NCI-H345 (cell line): ENCODE results near the gene ASZ1.

ENCODE experiments used
- DNase-seq: peaks from one replicate; lab custom pipeline; 2025; lab: John Stamatoyannopoulos, UW

ASZ1 gene

DNA sequence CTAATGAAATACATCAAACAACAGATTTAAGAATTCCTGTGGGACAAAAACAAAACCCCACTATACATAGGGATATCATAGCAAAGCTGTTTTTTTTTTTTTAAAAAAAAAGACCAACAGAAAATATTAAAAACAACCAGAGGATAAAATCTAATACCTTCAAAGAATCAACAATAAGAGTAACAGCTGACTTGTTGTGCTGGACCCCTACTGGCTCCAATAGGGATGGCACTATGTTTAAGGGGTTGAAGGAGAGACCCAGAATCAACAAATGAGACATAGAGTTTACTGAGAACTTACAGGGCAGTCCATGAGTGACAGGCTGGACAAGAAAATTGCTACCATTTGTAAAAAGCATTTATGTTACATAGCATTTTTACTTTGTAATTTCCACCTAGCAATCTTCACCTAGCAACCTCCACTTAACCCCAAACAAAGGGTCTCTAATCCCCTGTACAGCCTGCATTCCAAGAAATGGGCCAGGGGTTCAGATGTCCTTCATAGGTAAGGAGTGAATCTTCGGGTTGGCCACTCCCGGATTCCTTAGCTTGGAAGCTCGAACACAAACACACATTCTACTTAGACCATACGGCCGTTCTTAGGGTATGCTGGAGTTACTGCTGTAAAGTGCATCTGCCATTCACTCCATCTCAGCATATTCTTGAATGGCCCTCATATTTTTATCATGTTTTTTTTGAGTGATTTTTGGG is 25.8 kb downstream of the ASZ1 start:
- no peak for DNase-seq

- DNase-seq = peak; percentile 9
Measured at GRCh38 chr7:117399820-117400422, 27.4 kb downstream of the ASZ1 start.

GRCh38 chr7:117395743-117396142 is 31.6 kb downstream of the ASZ1 start:
- no peak for DNase-seq

DNA sequence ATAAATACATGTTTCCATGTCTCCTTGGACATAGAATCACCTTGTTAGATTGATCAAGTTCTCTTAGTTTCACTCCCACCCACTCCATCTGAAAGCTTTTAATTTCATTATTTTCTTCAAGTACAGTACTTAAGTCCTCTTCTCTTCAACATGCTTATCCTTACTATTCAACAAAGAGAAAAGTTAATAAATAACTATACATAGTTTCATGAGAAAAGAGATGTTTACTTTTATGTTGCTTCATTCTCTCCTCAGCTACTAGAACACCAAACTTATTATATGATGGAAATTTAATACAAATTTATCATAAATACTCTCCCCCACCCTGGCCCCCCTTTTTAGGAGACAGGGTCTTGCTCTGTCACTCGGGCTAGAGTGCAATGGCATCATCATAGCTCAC is 33.5 kb downstream of the ASZ1 start:
- DNase-seq = no peak

DNA sequence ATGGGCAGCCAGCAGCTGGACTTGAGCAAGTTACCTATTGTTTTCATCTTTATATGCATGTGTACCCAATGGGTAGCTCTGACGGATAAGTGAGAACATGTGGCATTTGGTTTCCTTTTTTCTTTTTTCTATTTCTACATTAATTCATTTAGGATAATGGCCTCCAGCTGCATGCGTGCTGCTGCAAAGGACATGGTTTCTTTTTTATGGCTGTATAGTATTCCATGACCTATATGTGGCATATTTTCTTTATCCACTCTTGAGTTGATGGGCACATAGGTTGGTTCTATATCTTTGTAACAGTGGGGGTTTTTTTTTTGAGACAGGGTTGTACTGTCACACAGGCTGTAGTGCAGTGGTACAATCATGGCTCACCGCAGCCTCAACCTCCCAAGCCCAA is 37.4 kb downstream of the ASZ1 start:
- no peak for DNase-seq

- no peak for DNase-seq
Measured at GRCh38 chr7:117386110-117386706, 41.1 kb downstream of the ASZ1 start.

DNA sequence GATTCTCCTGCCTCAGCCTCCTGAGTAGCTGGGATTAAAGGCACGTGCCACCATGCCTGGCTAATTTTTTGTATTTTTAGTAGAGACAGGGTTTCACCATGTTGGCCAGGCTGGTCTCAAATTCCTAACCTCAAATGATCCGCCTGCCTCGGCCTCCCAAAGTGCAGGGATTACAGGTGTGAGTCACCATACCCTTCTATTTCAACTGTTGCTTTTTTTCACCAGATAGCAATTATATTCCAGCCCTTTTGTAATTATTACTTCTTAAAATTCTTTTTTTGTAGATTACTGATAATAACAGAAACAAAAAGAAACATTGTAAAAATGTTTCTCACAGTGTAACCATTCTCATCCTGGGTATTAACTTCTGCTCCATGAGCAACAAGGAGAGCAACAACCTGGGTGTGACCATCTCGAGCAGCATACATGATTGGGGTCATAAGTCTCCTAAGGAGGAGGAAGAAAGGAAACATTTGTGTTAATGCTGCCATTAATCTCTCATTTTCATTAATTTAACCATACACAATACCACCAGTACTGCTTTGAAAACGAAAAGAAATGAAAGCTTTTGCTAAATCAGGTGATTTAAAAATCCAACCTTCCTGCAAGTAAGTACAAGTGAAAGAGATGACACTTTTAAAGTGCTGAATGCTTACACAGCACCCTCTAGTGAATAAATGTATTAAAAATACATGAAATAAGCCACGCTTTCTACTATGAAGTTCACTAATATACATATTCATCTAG is 41.8 kb downstream of the ASZ1 start:
- peak; percentile 10 for DNase-seq

- no peak for DNase-seq
Measured at GRCh38 chr7:117384688-117385362, 42.5 kb downstream of the ASZ1 start.

DNA sequence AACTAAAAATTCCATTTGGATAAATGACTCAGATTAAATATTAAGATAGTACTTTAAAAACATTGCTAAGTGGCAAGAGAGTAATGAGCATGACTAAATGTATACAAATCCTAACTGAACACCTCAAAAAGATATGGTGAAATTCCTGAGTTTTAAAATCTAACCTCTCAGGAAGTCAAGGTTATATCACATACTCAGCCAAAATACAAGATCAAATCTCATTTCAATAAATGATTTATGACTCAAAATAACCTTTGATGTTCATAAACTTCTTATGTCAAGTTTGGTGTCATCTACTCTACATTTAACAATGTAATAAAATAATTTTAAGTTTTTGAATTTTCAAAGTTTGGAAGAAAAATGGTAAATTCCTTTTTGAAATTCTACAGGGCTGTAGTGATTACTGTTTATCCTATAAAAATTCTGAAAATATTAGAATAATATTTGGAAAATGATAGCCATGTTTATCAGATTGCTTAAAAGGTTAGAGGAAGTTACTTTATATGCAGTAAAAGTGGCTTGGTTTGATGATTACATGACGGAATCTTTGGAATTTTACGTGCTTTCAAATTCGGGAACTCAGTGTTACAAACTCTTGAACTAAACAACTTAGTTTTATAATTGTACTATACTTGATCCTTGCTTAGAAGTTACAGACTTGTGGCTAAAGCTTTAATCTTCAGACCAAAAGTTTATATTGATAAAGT is 43.7 kb downstream of the ASZ1 start:
- no peak for DNase-seq

DNA sequence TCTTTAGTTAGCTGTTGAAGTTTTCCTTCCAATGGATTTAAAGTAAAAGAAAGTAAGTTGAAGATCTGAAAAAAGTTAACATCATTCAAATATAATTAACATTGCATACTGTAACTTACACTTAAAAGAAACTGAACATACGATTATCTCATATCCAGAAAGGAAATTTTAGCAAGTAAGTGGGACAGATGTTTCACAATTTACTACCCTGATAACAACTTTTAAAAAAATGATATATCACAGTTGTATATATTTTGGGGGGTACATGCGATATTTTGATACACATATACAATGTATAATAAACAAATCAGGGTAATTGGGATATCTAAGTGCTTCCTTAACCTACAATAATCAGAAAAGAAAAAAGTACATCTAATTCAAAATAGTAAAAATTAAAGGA is 44.2 kb downstream of the ASZ1 start:
- DNase-seq = no peak

DNA sequence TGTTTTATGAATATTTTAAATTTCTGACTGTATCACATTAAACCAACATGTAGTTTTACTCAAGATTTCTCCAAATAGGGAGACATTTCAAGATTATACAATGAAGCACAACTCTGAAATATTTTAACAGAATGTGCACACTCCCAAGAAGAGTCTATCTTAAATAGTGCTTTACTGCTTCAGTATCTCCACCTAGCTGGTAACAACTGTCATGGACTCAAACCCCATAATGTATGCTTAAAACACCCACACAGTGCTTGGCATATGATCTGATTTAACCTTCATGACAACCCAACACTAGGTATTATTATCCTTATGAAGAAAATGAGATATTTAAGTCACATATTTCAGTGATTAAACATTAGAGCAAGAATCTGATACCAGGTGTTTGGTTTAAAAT is 45.9 kb downstream of the ASZ1 start:
- peak; percentile 5 for DNase-seq

DNA sequence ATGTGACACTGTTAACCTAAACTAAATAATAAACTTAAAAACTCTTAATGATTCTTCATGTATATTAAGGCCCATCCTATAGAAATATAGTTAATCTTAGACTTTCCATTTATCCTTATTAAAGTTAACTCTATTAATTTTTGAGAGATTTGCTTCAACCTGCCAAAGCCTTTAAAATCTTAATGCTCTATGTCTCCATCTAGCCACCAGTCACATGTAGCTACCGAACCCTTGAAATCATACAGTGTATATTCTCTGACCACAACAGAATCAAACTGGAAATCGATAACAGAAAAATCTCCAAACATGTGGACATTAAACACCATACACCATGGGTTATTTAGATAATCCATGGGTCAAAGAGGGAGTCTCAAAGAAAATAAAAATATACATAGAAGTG is 51.9 kb downstream of the ASZ1 start:
- DNase-seq = no peak

GRCh38 chr7:117372073-117372472 is 55.2 kb downstream of the ASZ1 start:
- no peak for DNase-seq

DNA sequence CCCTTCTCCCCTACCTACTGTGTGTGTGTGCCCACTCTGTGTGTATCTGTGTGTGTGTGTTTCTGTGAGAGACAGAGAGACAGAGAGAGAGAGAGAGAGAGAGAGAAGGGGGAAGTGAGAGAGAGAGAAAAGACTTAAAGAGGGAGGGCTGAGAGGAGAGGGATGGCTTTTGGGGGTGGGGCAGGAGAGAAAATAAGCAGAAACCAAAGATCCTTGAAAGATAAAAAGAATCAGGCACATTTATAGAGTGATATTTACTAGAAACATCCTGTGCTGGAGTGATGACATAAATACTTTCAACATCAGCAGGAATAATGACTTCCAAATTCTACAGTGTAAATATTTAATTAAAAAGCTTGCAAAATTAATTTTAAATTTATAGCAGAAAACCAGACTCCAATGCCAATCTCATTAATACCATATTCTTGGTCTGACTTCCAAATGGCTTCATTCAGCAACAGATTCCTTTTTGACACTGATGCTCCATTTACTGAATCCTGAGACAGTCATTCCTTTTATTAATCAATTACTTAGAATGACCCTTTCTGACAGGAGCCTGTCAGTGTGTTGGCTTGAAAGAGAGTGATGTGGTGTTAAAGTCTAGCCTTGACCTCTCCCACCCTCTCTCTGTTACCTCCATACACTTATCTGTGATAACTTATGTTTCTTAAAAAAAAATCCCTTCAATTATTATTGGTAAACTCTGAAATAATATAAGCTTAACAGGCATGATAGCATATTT is 62.8 kb downstream of the ASZ1 start:
- DNase-seq = no peak

DNA sequence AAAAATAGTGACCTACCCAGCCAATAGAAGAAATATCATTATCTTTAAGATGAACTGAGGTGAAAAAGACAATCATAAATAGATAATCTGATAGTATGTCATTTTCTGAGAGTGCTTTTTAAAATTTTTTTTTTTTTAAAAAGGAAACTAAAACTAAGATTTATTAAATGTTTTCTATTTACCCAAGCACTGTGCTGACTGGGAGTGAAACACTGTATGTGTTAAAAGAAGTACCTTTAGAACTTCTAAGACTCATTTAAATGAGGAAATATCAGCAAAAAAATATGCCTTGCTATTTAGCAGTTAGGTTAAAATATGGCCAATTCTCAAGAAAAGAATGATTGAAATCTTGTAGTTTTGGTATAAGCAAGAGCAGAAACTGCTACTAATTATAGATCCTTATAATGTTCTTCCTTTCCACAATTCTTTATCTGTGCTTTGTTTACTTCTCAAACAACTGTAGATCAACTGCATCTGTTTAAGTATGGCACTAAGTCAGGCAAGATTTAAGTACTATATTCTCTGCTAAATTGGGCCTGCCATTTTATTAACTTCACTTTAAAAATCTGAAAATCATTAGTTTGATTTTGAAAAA is 64.9 kb downstream of the ASZ1 start:
- no peak for DNase-seq

DNA sequence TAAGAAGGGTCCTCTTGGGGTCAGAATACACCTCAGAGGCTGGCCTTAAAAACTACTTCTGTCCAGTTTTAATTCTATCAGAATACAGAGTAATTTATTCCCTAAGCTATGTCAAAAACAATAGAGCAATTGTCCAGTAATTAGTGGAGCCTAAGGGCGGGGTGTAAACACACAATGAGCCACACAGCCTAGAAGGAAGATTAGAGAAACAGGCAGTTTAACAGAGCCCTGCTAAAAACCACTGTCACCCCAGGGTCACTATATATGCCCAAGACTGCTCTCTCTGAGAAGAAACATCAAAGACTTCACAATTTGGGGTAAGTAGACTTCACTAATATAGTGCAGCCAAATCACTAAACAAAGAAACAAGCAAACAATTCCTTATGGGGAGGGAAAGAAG is 77.3 kb downstream of the ASZ1 start:
- DNase-seq = no peak

- no peak for DNase-seq
Measured at GRCh38 chr7:117349570-117349969, 77.7 kb downstream of the ASZ1 start.

DNA sequence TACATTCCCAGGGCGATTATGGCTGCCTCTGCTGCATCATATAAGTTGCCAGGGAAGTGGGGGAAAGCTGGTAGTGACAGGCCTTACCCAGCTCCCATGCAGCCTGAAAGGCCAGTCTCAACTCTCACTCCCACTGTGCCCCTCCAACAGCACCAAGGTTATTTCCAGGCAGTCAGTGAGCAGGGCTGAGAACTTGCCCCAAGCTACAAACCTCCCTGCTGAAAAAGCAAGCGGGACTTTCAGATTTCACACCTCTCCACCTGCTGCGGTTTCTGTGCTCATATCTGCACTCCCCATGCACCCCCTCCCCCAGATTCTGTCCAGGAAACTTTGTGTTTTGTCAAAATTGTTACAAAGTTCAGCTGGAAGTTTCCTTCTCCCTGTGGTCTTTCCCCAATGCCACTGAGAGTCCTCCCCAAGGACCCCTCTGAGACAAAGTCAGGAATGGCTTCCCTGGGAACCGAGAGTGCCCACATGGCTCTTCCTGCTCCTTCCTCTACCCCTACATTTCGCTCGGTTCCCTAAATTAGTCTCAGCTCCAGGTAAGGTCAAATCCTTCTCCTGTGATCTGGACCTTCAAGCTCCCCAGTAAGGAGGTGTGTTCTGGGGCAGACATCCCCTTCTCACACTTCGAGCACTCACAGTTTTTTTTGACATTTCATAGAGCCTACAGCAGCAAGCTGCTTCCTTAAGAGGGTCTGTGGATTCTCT is 79.2 kb downstream of the ASZ1 start:
- DNase-seq = no peak

- peak; percentile 50 for DNase-seq
Measured at GRCh38 chr7:117347480-117347879, 79.8 kb downstream of the ASZ1 start.

GRCh38 chr7:117346161-117346560 is 81.1 kb downstream of the ASZ1 start:
- DNase-seq = peak; percentile 13
